ENCODE data around the gene PLCE1. TPM values are rescaled to one million over a fixed set of nuclear protein-coding genes. Genes with fewer than 3 reads are reported as not detected.

PLCE1 gene
- total and polyA plus RNA-seq, 2 donors (not counting 3 experiments of a cell fraction or from before 2014, with no cell fraction given), result 0.01 to 0.04 TPM

GRCh38 chr10:94002156-94002555, 8.4 kb downstream of the PLCE1 start:
- H3K9me3 ChIP-seq (replicated peaks; ENCODE audit: control insufficient read depth, insufficient read depth, low read length), result no peaks in the 10 kb centered on the region
- H3K36me3 ChIP-seq (ENCODE audit: control insufficient read depth in 2 of 2, extremely low read depth in 1 of 2, insufficient read depth in 2 of 2, low read length in 2 of 2), result no peaks in the 10 kb centered on the region
- ChIA-PET POLR2A (no interaction called here), CTCF (no interaction called here)
- no peak overlapping the region for H2AFZ ChIP-seq (ENCODE audit: low read depth, low read length)
- no peaks in the 10 kb centered on the region for H3K9me1 ChIP-seq (replicated peaks; ENCODE audit: control insufficient read depth, extremely low read depth, insufficient read depth, low read length)
- H3K27me3 ChIP-seq (ENCODE audit: control insufficient read depth in 2 of 2, insufficient read depth in 2 of 2, low read length in 2 of 2), result peaks cover 2 to 10% of the 10 kb centered on the region in 2 experiments
- H3K9ac ChIP-seq (replicated peaks; ENCODE audit: extremely low read depth, insufficient read depth, low read length), result no peak overlapping the region
- no peak for DNase-seq (ENCODE audit: low read depth, low spot score)
- no peak overlapping the region for H3K27ac ChIP-seq (ENCODE audit: insufficient read depth, low read depth, low read length)
- H3K4me3 ChIP-seq (replicated peaks in 1 of 3; ENCODE audit: insufficient read depth in 1 of 3, low read depth in 1 of 3, low read length in 3 of 3), result no peak overlapping the region
- dilution Hi-C loops (cut with MboI; ENCODE audit: extremely low pct_ligation_motif_present, low sequenced_read_pairs), result no loop called here
- no peaks in the 10 kb centered on the region for H4K20me1 ChIP-seq (replicated peaks; ENCODE audit: control insufficient read depth, extremely low read depth, insufficient read depth, low read length)
- H3K4me1 ChIP-seq (ENCODE audit: control insufficient read depth, extremely low read depth, insufficient read depth, low read length), result no peaks in the 10 kb centered on the region
- intact Hi-C loops (cut with micrococcal nuclease), result no loop called here
- BruUV-seq (replicated peaks), result no TSS peak
- TF ChIP-seq JUN (IDR thresholded peaks at IDR 0.05; ENCODE audit: borderline replicate concordance, insufficient read depth, insufficient read length, low read depth) (no peak), POLR2A (IDR thresholded peaks at IDR 0.05; ENCODE audit: low read depth, low read length) (no peak), EZH2 (IDR thresholded peaks at IDR 0.05; ENCODE audit: borderline replicate concordance, low read depth, low read length, severe bottlenecking) (no peak), POLR2AphosphoS5 (IDR thresholded peaks at IDR 0.05; ENCODE audit: insufficient read depth, low read depth, low read length) (no peak), MYC (IDR thresholded peaks at IDR 0.05; ENCODE audit: low read depth, low read length) (no peak), GATA2 (IDR thresholded peaks at IDR 0.05; ENCODE audit: insufficient read depth, insufficient read length, low read depth, low read length) (no peak), FOS (IDR thresholded peaks at IDR 0.05; ENCODE audit: borderline replicate concordance, insufficient read depth, low read length) (no peak)
- TF ChIP-seq, protein P1, sequence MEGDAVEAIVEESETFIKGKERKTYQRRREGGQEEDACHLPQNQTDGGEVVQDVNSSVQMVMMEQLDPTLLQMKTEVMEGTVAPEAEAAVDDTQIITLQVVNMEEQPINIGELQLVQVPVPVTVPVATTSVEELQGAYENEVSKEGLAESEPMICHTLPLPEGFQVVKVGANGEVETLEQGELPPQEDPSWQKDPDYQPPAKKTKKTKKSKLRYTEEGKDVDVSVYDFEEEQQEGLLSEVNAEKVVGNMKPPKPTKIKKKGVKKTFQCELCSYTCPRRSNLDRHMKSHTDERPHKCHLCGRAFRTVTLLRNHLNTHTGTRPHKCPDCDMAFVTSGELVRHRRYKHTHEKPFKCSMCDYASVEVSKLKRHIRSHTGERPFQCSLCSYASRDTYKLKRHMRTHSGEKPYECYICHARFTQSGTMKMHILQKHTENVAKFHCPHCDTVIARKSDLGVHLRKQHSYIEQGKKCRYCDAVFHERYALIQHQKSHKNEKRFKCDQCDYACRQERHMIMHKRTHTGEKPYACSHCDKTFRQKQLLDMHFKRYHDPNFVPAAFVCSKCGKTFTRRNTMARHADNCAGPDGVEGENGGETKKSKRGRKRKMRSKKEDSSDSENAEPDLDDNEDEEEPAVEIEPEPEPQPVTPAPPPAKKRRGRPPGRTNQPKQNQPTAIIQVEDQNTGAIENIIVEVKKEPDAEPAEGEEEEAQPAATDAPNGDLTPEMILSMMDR (IDR thresholded peaks at IDR 0.05; ENCODE audit: extremely low read depth in 1 of 2, insufficient read depth in 1 of 2, low read depth in 1 of 2, low read length in 2 of 2), result no peak
- TF ChIP-seq, protein P2, sequence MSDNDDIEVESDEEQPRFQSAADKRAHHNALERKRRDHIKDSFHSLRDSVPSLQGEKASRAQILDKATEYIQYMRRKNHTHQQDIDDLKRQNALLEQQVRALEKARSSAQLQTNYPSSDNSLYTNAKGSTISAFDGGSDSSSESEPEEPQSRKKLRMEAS (IDR thresholded peaks at IDR 0.05; ENCODE audit: insufficient read depth, insufficient read length), result no peak
- H3K79me2 ChIP-seq (ENCODE audit: control insufficient read depth, insufficient read depth, low read length), result no peaks in the 10 kb centered on the region
- H3K4me2 ChIP-seq (ENCODE audit: insufficient read depth, low read length), result no peak overlapping the region
- no peak for FAIRE-seq

All from endothelial cell of umbilical vein (primary cell).